NCI-H1417 treated with DMSO at 0.1 percent for 48 hours (cell line): ENCODE results near the gene PPIL4.

Source experiments
- DNase-seq: peaks from one replicate; lab custom pipeline; 2025; lab: John Stamatoyannopoulos, UW

The PPIL4 gene

GRCh38 chr6:149458196-149458595, 87.6 kb downstream of the PPIL4 start:
- DNase-seq = no peak

- DNase-seq = no peak
These were observed 88.4 kb downstream of the PPIL4 start for GRCh38 chr6:149457316-149457884.

- DNase-seq = no peak
These were observed 89.4 kb downstream of the PPIL4 start for GRCh38 chr6:149456311-149457021.

GRCh38 chr6:149455031-149455732, 90.7 kb downstream of the PPIL4 start:
- no peak for DNase-seq
